ENCODE results near the gene CIB1.
"Not testable (repeated sequence)": the region's sequence is repeated elsewhere in the genome, so short reads cannot be mapped to it uniquely, and the experiment has no call there.

Gene CIB1
- long read RNA-seq, donor 1, transcript CIB1-201 (7 exons, 1,247 nt) = major isoform, 33 of 43 reads
- long read RNA-seq, donor 1, partial matches to known transcripts = 10 of 43 reads
- long read RNA-seq, donor 1, other reads (novel, unspliced or antisense) = 0 of 43 reads
- long read RNA-seq, donor 2, transcript CIB1-201 (7 exons, 1,247 nt) = major isoform, 16 of 31 reads
- long read RNA-seq, donor 2, partial matches to known transcripts = 15 of 31 reads
- long read RNA-seq, donor 2, other reads (novel, unspliced or antisense) = 0 of 31 reads
- long read RNA-seq, donor 3, transcript CIB1-201 (7 exons, 1,247 nt) = major isoform, 25 of 25 reads
- long read RNA-seq, donor 3, partial matches to known transcripts = 0 of 25 reads
- long read RNA-seq, donor 3, other reads (novel, unspliced or antisense) = 0 of 25 reads
- long read RNA-seq, donor 4, transcript CIB1-201 (7 exons, 1,247 nt) = major isoform, 39 of 46 reads
- long read RNA-seq, donor 4, partial matches to known transcripts = 7 of 46 reads
- long read RNA-seq, donor 4, other reads (novel, unspliced or antisense) = 0 of 46 reads
- long read RNA-seq, donor 5, transcript CIB1-201 (7 exons, 1,247 nt) = major isoform, 24 of 36 reads
- long read RNA-seq, donor 5, partial matches to known transcripts = 12 of 36 reads
- long read RNA-seq, donor 5, other reads (novel, unspliced or antisense) = 0 of 36 reads
- long read RNA-seq, donor 6, transcript CIB1-201 (7 exons, 1,247 nt) = major isoform, 29 of 40 reads
- long read RNA-seq, donor 6, partial matches to known transcripts = 6 of 40 reads
- long read RNA-seq, donor 6, other reads (novel, unspliced or antisense) = 5 of 40 reads
- long read RNA-seq, donor 7 = 0 reads
- long read RNA-seq, donor 8, transcript CIB1-201 (7 exons, 1,247 nt) = major isoform, 26 of 36 reads
- long read RNA-seq, donor 8, partial matches to known transcripts = 10 of 36 reads
- long read RNA-seq, donor 8, other reads (novel, unspliced or antisense) = 0 of 36 reads

GRCh38 chr15:90233387-90234095 lies at the start of gene CIB1:
Gene CIB1, minus strand, starts transcription at chr15:90233941. Its CDS starts 56 bp downstream, at chr15:90233885.
- peak; percentile 90 for DNase-seq

GRCh38 chr15:90281637-90282036 lies 47.9 kb upstream of the CIB1 start:
- DNase-seq = not testable (repeated sequence)

GRCh38 chr15:90280743-90281142 lies 47.0 kb upstream of the CIB1 start:
- DNase-seq = not testable (repeated sequence)

- not testable (repeated sequence) for DNase-seq
Measured at GRCh38 chr15:90278467-90278866, 44.7 kb upstream of the CIB1 start.

- no peak for DNase-seq
Measured at GRCh38 chr15:90271459-90272166, 37.9 kb upstream of the CIB1 start.

- no peak for DNase-seq
Measured at GRCh38 chr15:90270502-90271150, 36.9 kb upstream of the CIB1 start.

GRCh38 chr15:90268415-90268814 lies 34.7 kb upstream of the CIB1 start:
- no peak for DNase-seq

- DNase-seq = peak; percentile 24
Measured at GRCh38 chr15:90266485-90266884, 32.7 kb upstream of the CIB1 start.

GRCh38 chr15:90266061-90266431 lies 32.3 kb upstream of the CIB1 start:
- no peak for DNase-seq

- DNase-seq = peak; percentile 99
Measured at GRCh38 chr15:90265271-90266060, 31.7 kb upstream of the CIB1 start, which contains the start of gene NGRN. Gene NGRN, plus strand, starts transcription at chr15:90265672. Its CDS starts 41 bp downstream, at chr15:90265713.

GRCh38 chr15:90264671-90265070 lies 30.9 kb upstream of the CIB1 start:
- DNase-seq = peak; percentile 20

GRCh38 chr15:90262426-90262825 lies 28.7 kb upstream of the CIB1 start:
- DNase-seq = no peak

GRCh38 chr15:90261811-90262210 lies 28.1 kb upstream of the CIB1 start:
- DNase-seq = no peak

GRCh38 chr15:90260731-90261130 lies 27.0 kb upstream of the CIB1 start:
- DNase-seq = not testable (repeated sequence)

- DNase-seq = no peak
Measured at GRCh38 chr15:90259524-90259923, 25.8 kb upstream of the CIB1 start.

- no peak for DNase-seq
Measured at GRCh38 chr15:90257776-90258175, 24.0 kb upstream of the CIB1 start.

- DNase-seq = peak; percentile 97
Measured at GRCh38 chr15:90249203-90249863, 15.6 kb upstream of the CIB1 start, which contains the start of gene TTLL13. Gene TTLL13, plus strand, starts transcription at chr15:90249556. Its CDS starts 1,075 bp downstream, at chr15:90250631.

- no peak for DNase-seq
Measured at GRCh38 chr15:90248789-90249202, 15.1 kb upstream of the CIB1 start.

GRCh38 chr15:90243943-90244639 lies 10.3 kb upstream of the CIB1 start:
- no peak for DNase-seq
